ENCODE data around the gene SORBS2. TPM values are rescaled to one million over a fixed set of nuclear protein-coding genes. Genes with fewer than 3 reads are reported as not detected.

Gene SORBS2
- total RNA-seq, 1 experiment from 2014 or later: 9.7 TPM

- Mint-ChIP-seq H3K27me3 (ENCODE audit: low read depth) (no peaks in the 10 kb centered on the region), H3K4me3 (no peak overlapping the region), H3K4me1 (peaks cover 9 to 16% of the 10 kb centered on the region in 2 experiments), H3K36me3 (ENCODE audit: insufficient read depth in 1 of 3, low read depth in 3 of 3) (peaks cover 3 to 15% (median 13%) of the 10 kb centered on the region in 3 experiments; a peak in 5 of 7 replicates), H3K9me3 (no peaks in the 10 kb centered on the region), H3K27ac (peak overlapping the region; percentile 8 to 44 (median 11); a peak in 2 of 7 replicates)
- H2AFZ ChIP-seq (ENCODE audit: low read length): no peak overlapping the region
- H2BK120ac ChIP-seq (ENCODE audit: low read depth, low read length, poor library complexity, severe bottlenecking): no peak overlapping the region
- H3T11ph ChIP-seq (ENCODE audit: low read length): no peak overlapping the region
- no peaks in the 10 kb centered on the region for H3K9me3 ChIP-seq (ENCODE audit: control insufficient read depth, low read depth, low read length)
- H3K18ac ChIP-seq (ENCODE audit: insufficient read length, low read depth, low read length): no peak overlapping the region
- H2BK15ac ChIP-seq (ENCODE audit: low read depth, low read length): no peak overlapping the region
- no peak overlapping the region for H3K9ac ChIP-seq (ENCODE audit: extremely low read depth, insufficient read length, low read length)
- no peak overlapping the region for H2BK5ac ChIP-seq (ENCODE audit: insufficient read length, low read length)
- H4K5ac ChIP-seq (ENCODE audit: insufficient read length, low read depth, low read length): no peak overlapping the region
- H3K79me2 ChIP-seq (ENCODE audit: insufficient read depth, low read length): no peaks in the 10 kb centered on the region
- no peak overlapping the region for H4K91ac ChIP-seq (ENCODE audit: insufficient read length, low read depth, low read length)
- H3K4me1 ChIP-seq (ENCODE audit: insufficient read depth, low read length): no peaks in the 10 kb centered on the region; the same call in 1 of the 2 replicates
- H3K23ac ChIP-seq (ENCODE audit: insufficient read length, low read depth, low read length): no peak overlapping the region
- no peaks in the 10 kb centered on the region for H3K79me1 ChIP-seq (ENCODE audit: insufficient read depth, low read depth, low read length, poor library complexity, severe bottlenecking)
- H3K14ac ChIP-seq (ENCODE audit: insufficient read depth, low read length): no peak overlapping the region
- no peak overlapping the region for H4K8ac ChIP-seq (replicated peaks; ENCODE audit: insufficient read length, low read depth, low read length)
- no peak overlapping the region for H2BK12ac ChIP-seq (ENCODE audit: insufficient read length, low read depth, low read length)
- WGBS (ENCODE audit: extremely low coverage, insufficient read length, low lambda C conversion rate): no CpG with 5 or more reads among the region's 7 CpGs
- no peak overlapping the region for H3K27ac ChIP-seq (ENCODE audit: insufficient read length, low read depth, low read length)
- no peak for DNase-seq
- H3K56ac ChIP-seq (ENCODE audit: insufficient read length, low read depth, low read length): no peak overlapping the region
- no peak overlapping the region for H3K4me2 ChIP-seq (ENCODE audit: insufficient read depth, insufficient read length, low read length)
- H3K4ac ChIP-seq (ENCODE audit: low read depth, low read length): no peak overlapping the region
- TF ChIP-seq CTCF (conservative IDR thresholded peaks at IDR 0.05): peak; percentile 33; the same call in 2 of the 3 replicates
- no peaks in the 10 kb centered on the region for H4K20me1 ChIP-seq (ENCODE audit: control insufficient read depth, insufficient read depth, insufficient read length)
- no peaks in the 10 kb centered on the region for H3K23me2 ChIP-seq (ENCODE audit: insufficient read length, low read depth, low read length, poor library complexity, severe bottlenecking)
- no peak overlapping the region for H2BK20ac ChIP-seq (ENCODE audit: low read depth, low read length, poor library complexity, severe bottlenecking)
- H2AK5ac ChIP-seq (ENCODE audit: insufficient read length, low read length): no peak overlapping the region
- no peaks in the 10 kb centered on the region for H3K27me3 ChIP-seq (ENCODE audit: insufficient read depth, low read length)
Measured at GRCh38 chr4:185680617-185681016, 131.4 kb downstream of the SORBS2 start.
